HG03432 (cell line): ENCODE data around the gene TM9SF2.
A peak's percentile ranks its signal among the peaks of the same experiment; 100 is the strongest.
"Not testable (repeated sequence)": the region's sequence is repeated elsewhere in the genome, so short reads cannot be mapped to it uniquely, and the experiment has no call there.

Source experiments
- ATAC-seq: cut with Tn5 transposase; IDR thresholded peaks from one replicate; pipeline ENCODE4 v1.9.1; 2021; ENCODE audit warnings: mild to moderate bottlenecking, moderate library complexity; ENCODE audit not compliant: unreplicated experiment

The TM9SF2 gene

DNA sequence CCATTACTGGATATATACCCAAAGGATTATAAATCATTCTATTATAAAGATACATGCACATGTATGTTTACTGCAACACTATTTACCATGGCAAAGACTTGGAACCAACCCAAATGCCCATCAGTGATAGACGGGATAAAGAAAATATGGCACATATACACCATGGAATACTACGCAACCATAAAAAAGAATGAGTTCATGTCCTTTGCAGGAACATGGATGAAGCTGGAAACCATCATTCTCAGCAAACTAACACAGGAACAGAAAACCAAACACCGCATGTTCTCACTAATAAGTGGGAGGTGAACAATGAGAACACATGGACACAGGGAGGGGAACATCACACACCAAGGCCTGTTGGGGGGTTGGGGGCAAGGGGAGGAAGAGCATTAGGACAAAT, 9.5 kb upstream of the TM9SF2 start:
- not testable (repeated sequence) for ATAC-seq

- ATAC-seq = no peak
Measured at GRCh38 chr13:99495466-99496183, 5.6 kb upstream of the TM9SF2 start.

- peak; percentile 31 for ATAC-seq
Measured at GRCh38 chr13:99496184-99497142, 4.8 kb upstream of the TM9SF2 start.

DNA sequence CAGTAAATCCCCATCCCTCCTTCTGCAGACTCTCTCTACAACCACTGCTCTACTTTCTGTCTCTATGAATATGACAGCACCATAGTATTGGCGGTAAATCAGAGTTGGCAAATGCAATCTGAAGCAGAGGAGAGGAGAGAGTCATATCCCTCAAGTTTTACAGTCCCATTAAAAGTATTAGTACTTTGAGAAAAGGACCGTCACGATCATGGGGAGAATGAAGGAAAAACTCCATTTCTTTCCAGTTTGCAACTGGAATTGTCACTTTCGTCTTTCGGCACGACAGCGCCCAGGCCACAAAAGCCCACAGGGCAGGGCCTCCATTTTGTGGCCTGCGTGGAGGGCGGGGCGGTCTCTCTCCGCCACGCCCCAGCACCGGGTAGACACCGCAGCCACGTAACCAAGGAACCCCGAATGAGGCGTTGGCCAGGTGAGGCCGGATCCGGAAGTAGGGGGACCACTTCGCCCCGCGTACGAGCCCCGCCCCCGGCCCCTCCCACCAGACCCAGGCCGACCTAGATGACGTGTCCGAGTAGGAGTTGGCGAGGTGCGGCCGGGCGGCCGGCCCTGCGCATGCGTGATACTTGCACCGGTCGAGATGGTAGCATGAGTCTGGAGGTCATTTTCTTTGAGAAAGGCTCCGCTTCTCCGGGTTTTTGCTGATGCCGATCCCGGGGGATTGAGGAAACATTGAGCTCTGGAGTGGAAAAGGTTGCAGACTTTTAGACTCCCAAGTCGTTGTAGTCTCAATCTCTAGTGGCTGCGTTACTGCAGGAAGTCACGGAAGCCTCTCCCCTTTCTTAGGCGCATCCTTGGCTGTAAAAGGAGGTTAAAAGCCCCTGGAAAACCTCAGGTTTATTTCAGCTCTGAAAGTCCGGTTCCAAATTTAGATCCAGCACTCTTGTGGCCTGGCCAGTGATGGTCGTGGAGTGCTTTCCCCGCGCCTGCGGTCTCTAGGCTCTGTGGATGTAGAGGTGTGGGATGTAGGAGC, 2.8 kb upstream of the TM9SF2 start:
- ATAC-seq = peak; percentile 66

DNA sequence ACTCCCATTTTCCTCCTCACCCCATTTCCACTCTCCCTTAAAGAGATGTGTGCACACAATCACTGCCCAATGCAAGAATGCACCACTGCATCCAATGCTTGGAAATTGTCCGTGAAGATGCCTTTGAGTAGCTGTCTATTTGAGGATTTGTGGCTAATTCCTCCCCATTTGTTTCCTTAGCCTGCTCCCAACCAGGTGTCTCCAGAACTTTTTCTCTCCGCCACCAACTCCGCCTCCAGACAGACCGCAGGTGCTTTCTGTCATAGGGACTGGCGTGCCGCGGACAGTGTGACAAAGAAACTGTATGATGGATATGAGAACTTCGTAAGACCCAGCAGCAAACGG, 461 bp upstream of the TM9SF2 start:
- peak; percentile 13 for ATAC-seq

- ATAC-seq = no peak
Measured at GRCh38 chr13:99501848-99502301, 603 bp downstream of the TM9SF2 start.

DNA sequence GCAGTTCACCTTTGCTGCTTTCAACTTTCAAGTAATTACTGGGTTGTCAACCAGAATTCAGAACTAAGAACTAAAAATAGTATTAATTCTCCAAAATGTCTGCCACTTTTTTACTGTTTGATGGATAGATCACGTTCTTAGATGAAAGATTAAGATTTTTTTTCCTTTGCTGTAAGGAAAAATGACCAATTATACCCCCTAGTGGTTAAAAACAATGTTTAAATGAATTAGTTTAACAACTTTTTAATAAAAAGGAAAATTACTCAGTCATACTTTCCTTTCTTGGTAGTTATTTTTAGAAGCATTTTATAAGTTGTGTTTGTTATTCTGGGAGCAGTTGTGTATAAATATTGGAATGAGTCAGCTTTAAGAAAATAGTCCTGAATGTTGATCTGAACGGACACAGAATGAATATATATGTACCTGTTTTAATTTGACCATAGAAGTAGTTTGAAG, 4.6 kb downstream of the TM9SF2 start:
- ATAC-seq = no peak

GRCh38 chr13:99506634-99507033, 5.4 kb downstream of the TM9SF2 start:
- ATAC-seq = peak; percentile 84

- peak; percentile 2 for ATAC-seq
Measured at GRCh38 chr13:99507054-99507453, 5.8 kb downstream of the TM9SF2 start.

GRCh38 chr13:99507551-99507950, 6.3 kb downstream of the TM9SF2 start:
- no peak for ATAC-seq

DNA sequence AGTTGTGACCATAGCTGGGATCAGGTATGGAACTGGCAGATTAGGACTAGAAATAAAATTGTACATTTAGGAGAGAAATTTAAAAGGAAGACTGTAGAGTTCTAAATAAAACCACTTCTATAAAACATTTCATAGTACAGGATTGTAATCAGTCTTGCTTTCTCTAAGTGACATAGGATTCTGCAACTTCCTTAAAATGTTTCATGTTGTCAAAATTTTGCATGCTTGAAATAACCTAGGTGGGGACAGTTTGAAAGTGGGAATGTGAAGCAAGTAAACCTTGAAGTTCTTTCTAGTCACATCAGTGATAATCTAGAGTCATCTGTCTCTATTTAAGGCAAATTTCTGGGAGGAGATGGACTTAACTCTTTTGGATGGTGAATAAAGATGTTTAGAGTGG, 6.7 kb downstream of the TM9SF2 start:
- no peak for ATAC-seq

DNA sequence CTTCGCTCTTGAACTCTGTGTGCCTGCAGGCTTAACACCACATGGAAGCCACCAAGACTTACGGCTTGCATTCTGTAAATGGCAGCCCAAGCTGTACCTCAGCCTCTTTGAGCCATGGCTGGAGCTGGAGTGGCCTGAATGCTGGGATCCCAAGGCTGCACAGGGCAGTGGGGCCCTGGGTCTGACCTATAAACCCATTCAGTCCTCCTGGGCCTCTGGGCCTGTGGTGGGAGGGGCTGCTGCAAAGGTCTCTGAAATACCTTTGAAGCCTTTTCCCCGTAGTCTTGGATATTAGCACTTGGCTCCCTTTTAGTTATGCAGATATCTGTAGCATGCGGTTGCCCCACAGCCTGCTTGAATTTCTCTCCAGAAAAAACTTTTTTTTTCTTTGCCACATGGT, 8.2 kb downstream of the TM9SF2 start:
- ATAC-seq = no peak

GRCh38 chr13:99514801-99515200, 13.5 kb downstream of the TM9SF2 start:
- ATAC-seq = peak; percentile 61

DNA sequence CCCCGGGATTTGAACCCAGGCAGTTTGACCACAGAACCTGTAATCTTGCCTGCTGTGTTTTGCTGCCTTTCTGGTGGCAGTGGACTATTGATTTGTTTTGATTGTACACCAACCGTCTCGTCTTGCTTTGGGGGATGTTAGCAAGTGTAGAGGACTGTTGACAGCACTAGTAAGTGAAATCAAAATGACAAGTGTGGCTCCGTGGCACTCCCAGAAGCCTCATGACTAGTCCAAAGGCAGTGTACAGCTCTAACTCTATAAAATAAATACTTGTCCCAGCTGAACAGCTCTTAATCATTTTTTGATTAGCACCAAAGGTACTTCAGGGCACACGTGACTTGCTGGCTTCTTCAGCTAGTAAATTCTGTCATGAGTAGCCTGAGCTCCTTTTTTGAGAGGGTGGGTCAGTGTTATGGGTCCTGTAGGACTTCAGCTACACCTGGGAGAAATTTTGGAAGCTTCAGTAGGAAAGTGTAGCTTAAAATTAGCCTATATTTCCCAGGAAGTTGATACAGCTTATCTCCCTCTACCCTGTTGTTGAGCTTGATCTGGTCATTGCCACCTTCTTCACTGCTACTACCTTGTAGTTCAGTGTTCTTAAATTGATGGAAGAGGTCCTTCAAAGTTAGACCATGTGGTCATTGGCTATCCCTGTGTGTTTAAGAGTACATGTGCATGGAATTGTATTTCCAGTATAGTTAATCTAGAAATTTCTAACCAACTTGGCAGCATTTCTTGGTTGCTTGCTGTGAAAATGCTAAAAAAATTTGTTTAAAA, 15.1 kb downstream of the TM9SF2 start:
- no peak for ATAC-seq

DNA sequence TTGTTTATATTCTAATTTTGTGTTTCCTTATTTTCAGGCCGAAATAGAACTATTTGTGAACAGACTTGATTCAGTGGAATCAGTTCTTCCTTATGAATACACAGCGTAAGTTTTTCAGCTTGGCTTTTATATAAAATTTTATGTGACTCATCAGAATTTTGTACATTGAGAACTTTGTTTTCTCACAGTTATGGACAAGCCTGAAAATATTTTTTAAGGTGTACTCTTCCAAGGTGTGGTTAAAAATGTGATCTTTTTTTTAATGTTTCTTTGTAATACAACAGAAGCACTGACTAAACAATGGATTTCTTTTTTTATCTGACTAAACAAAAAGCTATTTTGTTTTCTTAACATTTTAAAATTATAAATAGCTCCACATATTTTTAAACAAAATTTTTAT, 16.3 kb downstream of the TM9SF2 start:
- no peak for ATAC-seq

- ATAC-seq = no peak
Measured at GRCh38 chr13:99517984-99518383, 16.7 kb downstream of the TM9SF2 start.

- no peak for ATAC-seq
Measured at GRCh38 chr13:99522298-99522697, 21.0 kb downstream of the TM9SF2 start.

DNA sequence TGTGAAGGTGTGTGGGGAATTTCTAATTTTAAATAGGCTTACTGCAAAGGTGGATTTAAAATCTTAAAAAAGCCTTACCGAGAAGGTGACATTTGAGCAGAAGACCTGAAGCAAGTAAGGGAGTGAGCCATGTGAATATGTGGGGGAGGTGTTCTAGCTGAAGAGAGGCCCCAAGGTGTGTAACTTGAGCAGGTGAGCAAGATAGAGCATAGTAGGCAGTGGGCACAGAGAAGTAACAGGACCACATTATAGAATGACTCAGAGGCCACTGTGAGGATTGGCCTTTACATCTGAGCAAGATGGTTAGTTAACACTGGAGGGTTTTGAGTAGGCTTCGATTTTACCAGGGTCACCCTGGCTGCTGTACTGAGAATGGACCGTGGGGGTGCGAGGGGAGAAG, 22.6 kb downstream of the TM9SF2 start:
- no peak for ATAC-seq

GRCh38 chr13:99525967-99526366, 24.7 kb downstream of the TM9SF2 start:
- ATAC-seq = no peak

GRCh38 chr13:99526549-99526948, 25.3 kb downstream of the TM9SF2 start:
- ATAC-seq = no peak
